GM23338 (cell line): Measurements from ENCODE around the gene YPEL5. TPM values are rescaled to one million over a fixed set of nuclear protein-coding genes. Genes with fewer than 3 reads are reported as not detected.
"Not testable (repeated sequence)": the region's sequence is repeated elsewhere in the genome, so short reads cannot be mapped to it uniquely, and the experiment has no call there.

Experiments used
- ATAC-seq: fragments of 200-7000 bp; cut with Tn5 transposase; 3 replicates; pipeline ENCODE4 v1.9.1; 2020
- DNase-seq: peaks from one replicate; pipeline ENCODE4 v3.0.0-alpha.2; 2015; ENCODE audit warnings: low spot score
- H2AFZ ChIP-seq: fragments of 200-600 bp; sonication (generic); 2 replicates; pipeline ENCODE4 v1.8.0; 2016; ENCODE audit warnings: antibody characterized with exemption, mild to moderate bottlenecking, moderate library complexity
- H3F3A ChIP-seq: fragments of 200-600 bp; sonication (generic); replicated peaks from 2 replicates; pipeline ENCODE4 v1.8.0; 2017; ENCODE audit warnings: antibody characterized with exemption, mixed run types, low read depth
- H3K27ac ChIP-seq: fragments of 200-600 bp; sonication (generic); 2 replicates; pipeline ENCODE4 v1.6.1; 2016; ENCODE audit warnings: low read depth
- H3K27me3 ChIP-seq: fragments of 200-600 bp; sonication (generic); 2 replicates; pipeline ENCODE4 v1.8.0; 2016; ENCODE audit warnings: mild to moderate bottlenecking, mixed run types, moderate library complexity; ENCODE audit not compliant: insufficient read depth
- H3K36me3 ChIP-seq: fragments of 200-600 bp; sonication (generic); 2 replicates; pipeline ENCODE4 v1.8.0; 2016; ENCODE audit warnings: mild to moderate bottlenecking; ENCODE audit not compliant: insufficient read depth
- H3K4me1 ChIP-seq: fragments of 200-600 bp; sonication (generic); 2 replicates; pipeline ENCODE4 v1.8.0; 2016; ENCODE audit warnings: mild to moderate bottlenecking, moderate library complexity; ENCODE audit not compliant: insufficient read depth
- H3K4me2 ChIP-seq: fragments of 200-600 bp; sonication (generic); 2 replicates; pipeline ENCODE4 v1.7.1; 2017; ENCODE audit warnings: mixed run types
- H3K4me3 ChIP-seq: fragments of 200-600 bp; sonication (generic); 2 replicates; pipeline ENCODE4 v1.6.1; 2016; ENCODE audit warnings: mixed run types
- H3K79me2 ChIP-seq: fragments of 200-600 bp; sonication (generic); replicated peaks from 2 replicates; pipeline ENCODE4 v1.8.0; 2017; ENCODE audit warnings: mild to moderate bottlenecking; ENCODE audit not compliant: insufficient read depth
- H3K9me2 ChIP-seq: fragments of 200-600 bp; sonication (generic); 2 replicates; pipeline ENCODE4 v1.8.0; 2017; ENCODE audit not compliant: insufficient read depth
- H4K20me1 ChIP-seq: fragments of 200-600 bp; sonication (generic); replicated peaks from 2 replicates; pipeline ENCODE4 v1.8.0; 2017; ENCODE audit warnings: mild to moderate bottlenecking; ENCODE audit not compliant: insufficient read depth
- H3K27ac Mint-ChIP-seq: 2 replicates; pipeline ENCODE4 v1.8.0; 2020; ENCODE audit warnings: inconsistent platforms, mild to moderate bottlenecking, moderate library complexity, mixed read lengths
- H3K27me3 Mint-ChIP-seq: 3 replicates; pipeline ENCODE4 v1.8.0; 2022; ENCODE audit warnings: low read depth, mild to moderate bottlenecking, moderate library complexity, mixed read lengths, inconsistent platforms; ENCODE audit not compliant: insufficient read depth, poor library complexity
- H3K36me3 Mint-ChIP-seq: 3 replicates; pipeline ENCODE4 v1.8.0; 2021; ENCODE audit warnings: low read depth, mild to moderate bottlenecking, inconsistent platforms, moderate library complexity, mixed read lengths
- H3K4me1 Mint-ChIP-seq: 3 replicates; pipeline ENCODE4 v1.8.0; 2020; ENCODE audit warnings: mild to moderate bottlenecking, inconsistent platforms, mixed read lengths
- H3K4me3 Mint-ChIP-seq: 3 replicates; pipeline ENCODE4 v1.8.0; 2021; ENCODE audit warnings: moderate library complexity, mild to moderate bottlenecking, inconsistent platforms, mixed read lengths
- H3K9me3 Mint-ChIP-seq: 3 replicates; pipeline ENCODE4 v1.8.0; 2020; ENCODE audit warnings: moderate library complexity, mild to moderate bottlenecking, inconsistent platforms, mixed read lengths
- CREB1 ChIP-seq: fragments of 250-450 bp; sonication (Bioruptor Pico); IDR thresholded peaks from 2 replicates; pipeline ENCODE4 v1.5.0; 2020; ENCODE audit warnings: low read depth, mild to moderate bottlenecking, moderate library complexity
- EZH2 ChIP-seq: fragments of 200-600 bp; sonication (generic); IDR thresholded peaks from one replicate; pipeline ENCODE4 v1.8.0; 2017; ENCODE audit warnings: antibody characterized with exemption, mild to moderate bottlenecking, low read depth; ENCODE audit not compliant: unreplicated experiment
- EZH2phosphoT487 ChIP-seq: fragments of 200-600 bp; sonication (generic); IDR thresholded peaks from one replicate; pipeline ENCODE4 v1.8.1; 2018; ENCODE audit warnings: antibody characterized with exemption; ENCODE audit not compliant: unreplicated experiment
- JUNB ChIP-seq: IDR thresholded peaks from one replicate; pipeline ENCODE4 v1.6.1; 2016; ENCODE audit warnings: antibody characterized with exemption; ENCODE audit not compliant: unreplicated experiment
- ZNF114 ChIP-seq: fragments of 250-450 bp; sonication (Bioruptor Pico); IDR thresholded peaks from 2 replicates; pipeline ENCODE4 v1.5.0; 2020; ENCODE audit warnings: mild to moderate bottlenecking, moderate library complexity
- polyA plus RNA-seq: library from polyadenylated mRNA; unstranded; fragments of >200 nt; fragmentation: Nextera tagmentation; extraction: Ambion mirVana; gene quantifications from 2 replicates; pipeline ENCODE4 v1.2.1, GENCODE V29; 2016
- total RNA-seq: library from RNA; depleted of rRNA; stranded (reverse); fragments of >200 nt; shearing (Covaris generic); gene quantifications from 2 replicates; pipeline ENCODE4 v1.2.3, GENCODE V29; 2014
- TF ChIP-seq, protein P1 (sequence below): fragments of 250-450 bp; sonication (Bioruptor Pico); IDR thresholded peaks from 2 replicates; pipeline ENCODE4 v1.5.0; 2020; ENCODE audit warnings: mild to moderate bottlenecking, moderate library complexity
- TF ChIP-seq, protein P2 (sequence below): IDR thresholded peaks from 2 replicates; pipeline ENCODE4 v1.6.1; 2016; ENCODE audit warnings: antibody characterized with exemption

Gene YPEL5
- total and polyA plus RNA-seq, 2 experiments from 2014 or later: 24.9 to 31.1 TPM

- Mint-ChIP-seq H3K27ac (no peak overlapping the region), H3K27me3 (no peaks in the 10 kb centered on the region), H3K36me3 (no peaks in the 10 kb centered on the region), H3K9me3 (no peaks in the 10 kb centered on the region), H3K4me1 (peaks cover 13% of the 10 kb centered on the region), H3K4me3 (no peak overlapping the region)
- Histone ChIP-seq H2AFZ (no peak overlapping the region), H3K79me2 (no peaks in the 10 kb centered on the region), H3K36me3 (no peaks in the 10 kb centered on the region), H3F3A (no peaks in the 10 kb centered on the region), H3K27ac (no peak overlapping the region), H3K4me1 (peaks cover 8% of the 10 kb centered on the region), H3K27me3 (no peaks in the 10 kb centered on the region), H3K4me2 (no peak overlapping the region), H3K4me3 (no peak overlapping the region), H3K9me2 (no peaks in the 10 kb centered on the region), H4K20me1 (no peaks in the 10 kb centered on the region)
- TF ChIP-seq, protein P1, sequence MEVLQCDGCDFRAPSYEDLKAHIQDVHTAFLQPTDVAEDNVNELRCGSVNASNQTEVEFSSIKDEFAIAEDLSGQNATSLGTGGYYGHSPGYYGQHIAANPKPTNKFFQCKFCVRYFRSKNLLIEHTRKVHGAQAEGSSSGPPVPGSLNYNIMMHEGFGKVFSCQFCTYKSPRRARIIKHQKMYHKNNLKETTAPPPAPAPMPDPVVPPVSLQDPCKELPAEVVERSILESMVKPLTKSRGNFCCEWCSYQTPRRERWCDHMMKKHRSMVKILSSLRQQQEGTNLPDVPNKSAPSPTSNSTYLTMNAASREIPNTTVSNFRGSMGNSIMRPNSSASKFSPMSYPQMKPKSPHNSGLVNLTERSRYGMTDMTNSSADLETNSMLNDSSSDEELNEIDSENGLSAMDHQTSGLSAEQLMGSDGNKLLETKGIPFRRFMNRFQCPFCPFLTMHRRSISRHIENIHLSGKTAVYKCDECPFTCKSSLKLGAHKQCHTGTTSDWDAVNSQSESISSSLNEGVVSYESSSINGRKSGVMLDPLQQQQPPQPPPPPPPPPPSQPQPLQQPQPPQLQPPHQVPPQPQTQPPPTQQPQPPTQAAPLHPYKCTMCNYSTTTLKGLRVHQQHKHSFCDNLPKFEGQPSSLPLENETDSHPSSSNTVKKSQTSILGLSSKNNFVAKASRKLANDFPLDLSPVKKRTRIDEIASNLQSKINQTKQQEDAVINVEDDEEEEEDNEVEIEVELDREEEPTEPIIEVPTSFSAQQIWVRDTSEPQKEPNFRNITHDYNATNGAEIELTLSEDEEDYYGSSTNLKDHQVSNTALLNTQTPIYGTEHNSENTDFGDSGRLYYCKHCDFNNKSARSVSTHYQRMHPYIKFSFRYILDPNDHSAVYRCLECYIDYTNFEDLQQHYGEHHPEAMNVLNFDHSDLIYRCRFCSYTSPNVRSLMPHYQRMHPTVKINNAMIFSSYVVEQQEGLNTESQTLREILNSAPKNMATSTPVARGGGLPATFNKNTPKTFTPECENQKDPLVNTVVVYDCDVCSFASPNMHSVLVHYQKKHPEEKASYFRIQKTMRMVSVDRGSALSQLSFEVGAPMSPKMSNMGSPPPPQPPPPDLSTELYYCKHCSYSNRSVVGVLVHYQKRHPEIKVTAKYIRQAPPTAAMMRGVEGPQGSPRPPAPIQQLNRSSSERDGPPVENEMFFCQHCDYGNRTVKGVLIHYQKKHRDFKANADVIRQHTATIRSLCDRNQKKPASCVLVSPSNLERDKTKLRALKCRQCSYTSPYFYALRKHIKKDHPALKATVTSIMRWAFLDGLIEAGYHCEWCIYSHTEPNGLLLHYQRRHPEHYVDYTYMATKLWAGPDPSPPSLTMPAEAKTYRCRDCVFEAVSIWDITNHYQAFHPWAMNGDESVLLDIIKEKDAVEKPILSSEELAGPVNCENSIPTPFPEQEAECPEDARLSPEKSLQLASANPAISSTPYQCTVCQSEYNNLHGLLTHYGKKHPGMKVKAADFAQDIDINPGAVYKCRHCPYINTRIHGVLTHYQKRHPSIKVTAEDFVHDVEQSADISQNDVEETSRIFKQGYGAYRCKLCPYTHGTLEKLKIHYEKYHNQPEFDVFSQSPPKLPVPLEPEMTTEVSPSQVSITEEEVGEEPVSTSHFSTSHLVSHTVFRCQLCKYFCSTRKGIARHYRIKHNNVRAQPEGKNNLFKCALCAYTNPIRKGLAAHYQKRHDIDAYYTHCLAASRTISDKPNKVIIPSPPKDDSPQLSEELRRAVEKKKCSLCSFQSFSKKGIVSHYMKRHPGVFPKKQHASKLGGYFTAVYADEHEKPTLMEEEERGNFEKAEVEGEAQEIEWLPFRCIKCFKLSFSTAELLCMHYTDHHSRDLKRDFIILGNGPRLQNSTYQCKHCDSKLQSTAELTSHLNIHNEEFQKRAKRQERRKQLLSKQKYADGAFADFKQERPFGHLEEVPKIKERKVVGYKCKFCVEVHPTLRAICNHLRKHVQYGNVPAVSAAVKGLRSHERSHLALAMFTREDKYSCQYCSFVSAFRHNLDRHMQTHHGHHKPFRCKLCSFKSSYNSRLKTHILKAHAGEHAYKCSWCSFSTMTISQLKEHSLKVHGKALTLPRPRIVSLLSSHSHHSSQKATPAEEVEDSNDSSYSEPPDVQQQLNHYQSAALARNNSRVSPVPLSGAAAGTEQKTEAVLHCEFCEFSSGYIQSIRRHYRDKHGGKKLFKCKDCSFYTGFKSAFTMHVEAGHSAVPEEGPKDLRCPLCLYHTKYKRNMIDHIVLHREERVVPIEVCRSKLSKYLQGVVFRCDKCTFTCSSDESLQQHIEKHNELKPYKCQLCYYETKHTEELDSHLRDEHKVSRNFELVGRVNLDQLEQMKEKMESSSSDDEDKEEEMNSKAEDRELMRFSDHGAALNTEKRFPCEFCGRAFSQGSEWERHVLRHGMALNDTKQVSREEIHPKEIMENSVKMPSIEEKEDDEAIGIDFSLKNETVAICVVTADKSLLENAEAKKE: no peak
- TF ChIP-seq JUNB (no peak), EZH2 (no peak), ZNF114 (CRISPR knock-in tag) (no peak), EZH2phosphoT487 (no peak), CREB1 (no peak)
- TF ChIP-seq, protein P2, sequence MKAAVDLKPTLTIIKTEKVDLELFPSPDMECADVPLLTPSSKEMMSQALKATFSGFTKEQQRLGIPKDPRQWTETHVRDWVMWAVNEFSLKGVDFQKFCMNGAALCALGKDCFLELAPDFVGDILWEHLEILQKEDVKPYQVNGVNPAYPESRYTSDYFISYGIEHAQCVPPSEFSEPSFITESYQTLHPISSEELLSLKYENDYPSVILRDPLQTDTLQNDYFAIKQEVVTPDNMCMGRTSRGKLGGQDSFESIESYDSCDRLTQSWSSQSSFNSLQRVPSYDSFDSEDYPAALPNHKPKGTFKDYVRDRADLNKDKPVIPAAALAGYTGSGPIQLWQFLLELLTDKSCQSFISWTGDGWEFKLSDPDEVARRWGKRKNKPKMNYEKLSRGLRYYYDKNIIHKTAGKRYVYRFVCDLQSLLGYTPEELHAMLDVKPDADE: no peak
- no peak for DNase-seq
- no peak for ATAC-seq
Measured at GRCh38 chr2:30110773-30111172, 36.0 kb upstream of the YPEL5 start.

GRCh38 chr2:30111186-30111585 lies 35.6 kb upstream of the YPEL5 start:
- not testable (repeated sequence) for H3K27ac Mint-ChIP-seq, H3K4me3 ChIP-seq, H3K4me1 ChIP-seq, H3K9me3 Mint-ChIP-seq, H3K27me3 ChIP-seq, H3F3A ChIP-seq, H3K27me3 Mint-ChIP-seq, H3K36me3 ChIP-seq, H3K27ac ChIP-seq, H3K79me2 ChIP-seq, H4K20me1 ChIP-seq, H3K4me2 ChIP-seq, H3K4me3 Mint-ChIP-seq, ATAC-seq, H3K36me3 Mint-ChIP-seq, H2AFZ ChIP-seq, H3K9me2 ChIP-seq, DNase-seq
- peaks cover 13% of the 10 kb centered on the region for H3K4me1 Mint-ChIP-seq
